DOHH2 (cell line): Measurements from ENCODE around the gene CDK5RAP3.
"Not testable (repeated sequence)": the region's sequence is repeated elsewhere in the genome, so short reads cannot be mapped to it uniquely, and the experiment has no call there.

Source experiments
- H3F3A ChIP-seq: fragments of 200-600 bp; sonication (generic), shearing (Covaris generic); 2 replicates; pipeline ENCODE4 v1.6.0; 2016; ENCODE audit warnings: antibody characterized with exemption, mild to moderate bottlenecking; ENCODE audit not compliant: control insufficient read depth, insufficient read depth
- H3K27ac ChIP-seq: fragments of 200-600 bp; sonication (generic); 2 replicates; pipeline ENCODE4 v1.5.1; 2014; ENCODE audit warnings: low read depth, mild to moderate bottlenecking, low read length, moderate library complexity
- H3K27me3 ChIP-seq: fragments of 200-600 bp; sonication (generic); 2 replicates; pipeline ENCODE4 v1.6.1; 2014; ENCODE audit warnings: mild to moderate bottlenecking, low read length, mixed read lengths; ENCODE audit not compliant: control insufficient read depth
- H3K36me3 ChIP-seq: fragments of 200-600 bp; sonication (generic); 2 replicates; pipeline ENCODE4 v1.6.1; 2014; ENCODE audit warnings: mild to moderate bottlenecking, low read length, moderate library complexity, mixed read lengths; ENCODE audit not compliant: control insufficient read depth
- H3K4me1 ChIP-seq: fragments of 200-600 bp; sonication (generic); 2 replicates; pipeline ENCODE4 v1.6.1; 2014; ENCODE audit warnings: mild to moderate bottlenecking, low read length, mixed read lengths; ENCODE audit not compliant: control insufficient read depth
- H3K4me2 ChIP-seq: fragments of 200-600 bp; sonication (generic); 2 replicates; pipeline ENCODE4 v1.6.0; 2014; ENCODE audit warnings: mild to moderate bottlenecking, low read length, moderate library complexity
- H3K4me3 ChIP-seq: fragments of 200-600 bp; sonication (generic); 2 replicates; pipeline ENCODE4 v1.5.1; 2014; ENCODE audit warnings: mild to moderate bottlenecking, low read length, mixed read lengths
- H3K79me2 ChIP-seq: fragments of 200-600 bp; sonication (generic); 2 replicates; pipeline ENCODE4 v1.6.1; 2014; ENCODE audit warnings: mild to moderate bottlenecking, low read length, mixed read lengths; ENCODE audit not compliant: control insufficient read depth
- H3K9me2 ChIP-seq: fragments of 200-600 bp; sonication (generic); replicated peaks from 2 replicates; pipeline ENCODE4 v1.6.1; 2014; ENCODE audit warnings: mild to moderate bottlenecking, low read length, mixed read lengths; ENCODE audit not compliant: control insufficient read depth
- H3K9me3 ChIP-seq: fragments of 200-600 bp; sonication (generic); 2 replicates; pipeline ENCODE4 v1.6.1; 2014; ENCODE audit warnings: antibody characterized with exemption, low read length, mixed read lengths; ENCODE audit not compliant: control insufficient read depth, insufficient read depth
- H4K20me1 ChIP-seq: fragments of 200-600 bp; sonication (generic); 2 replicates; pipeline ENCODE4 v1.6.0; 2014; ENCODE audit warnings: low read depth, mild to moderate bottlenecking, antibody characterized with exemption, low read length, moderate library complexity; ENCODE audit not compliant: control insufficient read depth, insufficient read depth
- EZH2phosphoT487 ChIP-seq: fragments of 200-600 bp; sonication (generic); IDR thresholded peaks from 2 replicates; pipeline ENCODE4 v1.6.1; 2017; ENCODE audit warnings: borderline replicate concordance, mild to moderate bottlenecking, antibody characterized with exemption, low read length, moderate library complexity, mixed read lengths
- TF ChIP-seq, protein P1 (sequence below): fragments of 200-600 bp; sonication (generic); IDR thresholded peaks from one replicate; pipeline ENCODE4 v1.5.1; 2014; ENCODE audit warnings: antibody characterized with exemption, mild to moderate bottlenecking, low read depth, low read length; ENCODE audit not compliant: poor library complexity, severe bottlenecking

CDK5RAP3 gene

GRCh38 chr17:47931848-47932247, 39.1 kb upstream of the CDK5RAP3 start:
- Histone ChIP-seq H3K79me2 (no peaks in the 10 kb centered on the region), H4K20me1 (no peaks in the 10 kb centered on the region), H3F3A (no peaks in the 10 kb centered on the region), H3K9me2 (no peaks in the 10 kb centered on the region), H3K27ac (no peak overlapping the region), H3K4me1 (no peaks in the 10 kb centered on the region), H3K4me2 (no peak overlapping the region), H3K9me3 (no peaks in the 10 kb centered on the region), H3K27me3 (no peaks in the 10 kb centered on the region), H3K36me3 (peaks cover 7% of the 10 kb centered on the region), H3K4me3 (no peak overlapping the region)
- no peak for TF ChIP-seq EZH2phosphoT487
- TF ChIP-seq, protein P1, sequence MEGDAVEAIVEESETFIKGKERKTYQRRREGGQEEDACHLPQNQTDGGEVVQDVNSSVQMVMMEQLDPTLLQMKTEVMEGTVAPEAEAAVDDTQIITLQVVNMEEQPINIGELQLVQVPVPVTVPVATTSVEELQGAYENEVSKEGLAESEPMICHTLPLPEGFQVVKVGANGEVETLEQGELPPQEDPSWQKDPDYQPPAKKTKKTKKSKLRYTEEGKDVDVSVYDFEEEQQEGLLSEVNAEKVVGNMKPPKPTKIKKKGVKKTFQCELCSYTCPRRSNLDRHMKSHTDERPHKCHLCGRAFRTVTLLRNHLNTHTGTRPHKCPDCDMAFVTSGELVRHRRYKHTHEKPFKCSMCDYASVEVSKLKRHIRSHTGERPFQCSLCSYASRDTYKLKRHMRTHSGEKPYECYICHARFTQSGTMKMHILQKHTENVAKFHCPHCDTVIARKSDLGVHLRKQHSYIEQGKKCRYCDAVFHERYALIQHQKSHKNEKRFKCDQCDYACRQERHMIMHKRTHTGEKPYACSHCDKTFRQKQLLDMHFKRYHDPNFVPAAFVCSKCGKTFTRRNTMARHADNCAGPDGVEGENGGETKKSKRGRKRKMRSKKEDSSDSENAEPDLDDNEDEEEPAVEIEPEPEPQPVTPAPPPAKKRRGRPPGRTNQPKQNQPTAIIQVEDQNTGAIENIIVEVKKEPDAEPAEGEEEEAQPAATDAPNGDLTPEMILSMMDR, result no peak

DNA sequence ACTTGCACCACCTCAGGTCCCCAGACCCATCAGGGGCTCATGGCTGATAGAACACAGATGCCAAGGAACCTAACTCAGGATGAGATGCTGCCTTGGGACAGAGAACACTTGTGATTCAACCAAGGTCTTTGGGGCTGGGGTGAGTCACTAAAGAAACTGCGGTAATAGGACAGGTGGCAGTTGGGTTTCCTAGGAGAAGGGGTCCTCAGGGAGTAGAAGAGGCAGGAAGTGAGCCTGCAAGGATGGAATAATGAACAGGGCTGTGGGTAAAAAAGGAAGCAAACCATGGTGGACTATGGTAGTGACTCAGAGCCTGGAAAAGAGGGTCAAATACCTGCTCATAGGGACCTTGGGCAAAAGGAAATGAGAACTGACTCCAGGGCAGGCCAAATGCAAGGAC, 36.1 kb upstream of the CDK5RAP3 start:
- Histone ChIP-seq H3F3A (no peaks in the 10 kb centered on the region), H3K36me3 (no peaks in the 10 kb centered on the region; the same call in 1 of the 2 replicates), H3K4me2 (no peak overlapping the region), H3K79me2 (no peaks in the 10 kb centered on the region), H4K20me1 (no peaks in the 10 kb centered on the region), H3K4me3 (no peak overlapping the region), H3K4me1 (peaks cover 9% of the 10 kb centered on the region), H3K9me2 (no peaks in the 10 kb centered on the region), H3K9me3 (no peaks in the 10 kb centered on the region), H3K27me3 (no peaks in the 10 kb centered on the region), H3K27ac (no peak overlapping the region)
- TF ChIP-seq, protein P1, result no peak
- TF ChIP-seq EZH2phosphoT487, result no peak

GRCh38 chr17:47935468-47935867, 35.4 kb upstream of the CDK5RAP3 start:
- H3K4me3 ChIP-seq, H3K4me2 ChIP-seq, H3F3A ChIP-seq, H4K20me1 ChIP-seq, H3K36me3 ChIP-seq, H3K79me2 ChIP-seq, H3K27ac ChIP-seq, H3K9me2 ChIP-seq, H3K27me3 ChIP-seq, H3K9me3 ChIP-seq: not testable (repeated sequence)
- peaks cover 16% of the 10 kb centered on the region for H3K4me1 ChIP-seq

GRCh38 chr17:47935961-47936360, 35.0 kb upstream of the CDK5RAP3 start:
- Histone ChIP-seq H3K4me2 (no peak overlapping the region), H3K36me3 (no peaks in the 10 kb centered on the region), H3K9me2 (no peaks in the 10 kb centered on the region), H3K27me3 (no peaks in the 10 kb centered on the region), H3K79me2 (no peaks in the 10 kb centered on the region), H3K27ac (no peak overlapping the region), H3K4me1 (peaks cover 20% of the 10 kb centered on the region), H3K4me3 (no peak overlapping the region), H4K20me1 (no peaks in the 10 kb centered on the region), H3F3A (no peaks in the 10 kb centered on the region), H3K9me3 (no peaks in the 10 kb centered on the region)
- TF ChIP-seq EZH2phosphoT487, result no peak
- TF ChIP-seq, protein P1, result no peak
